ENCODE measurements around the gene PRKN.

Gene PRKN

GRCh38 chr6:162301128-162301527 is 426.4 kb downstream of the PRKN start:
- H3K27ac ChIP-seq, result no peak overlapping the region
- TF ChIP-seq, protein P1, sequence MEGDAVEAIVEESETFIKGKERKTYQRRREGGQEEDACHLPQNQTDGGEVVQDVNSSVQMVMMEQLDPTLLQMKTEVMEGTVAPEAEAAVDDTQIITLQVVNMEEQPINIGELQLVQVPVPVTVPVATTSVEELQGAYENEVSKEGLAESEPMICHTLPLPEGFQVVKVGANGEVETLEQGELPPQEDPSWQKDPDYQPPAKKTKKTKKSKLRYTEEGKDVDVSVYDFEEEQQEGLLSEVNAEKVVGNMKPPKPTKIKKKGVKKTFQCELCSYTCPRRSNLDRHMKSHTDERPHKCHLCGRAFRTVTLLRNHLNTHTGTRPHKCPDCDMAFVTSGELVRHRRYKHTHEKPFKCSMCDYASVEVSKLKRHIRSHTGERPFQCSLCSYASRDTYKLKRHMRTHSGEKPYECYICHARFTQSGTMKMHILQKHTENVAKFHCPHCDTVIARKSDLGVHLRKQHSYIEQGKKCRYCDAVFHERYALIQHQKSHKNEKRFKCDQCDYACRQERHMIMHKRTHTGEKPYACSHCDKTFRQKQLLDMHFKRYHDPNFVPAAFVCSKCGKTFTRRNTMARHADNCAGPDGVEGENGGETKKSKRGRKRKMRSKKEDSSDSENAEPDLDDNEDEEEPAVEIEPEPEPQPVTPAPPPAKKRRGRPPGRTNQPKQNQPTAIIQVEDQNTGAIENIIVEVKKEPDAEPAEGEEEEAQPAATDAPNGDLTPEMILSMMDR (conservative IDR thresholded peaks at IDR 0.05), result no peak
- TF ChIP-seq ZFX (IDR thresholded peaks at IDR 0.05), result no peak

GRCh38 chr6:162294029-162294428 is 433.5 kb downstream of the PRKN start:
- no peak overlapping the region for H3K27ac ChIP-seq
- TF ChIP-seq, protein P1 (conservative IDR thresholded peaks at IDR 0.05), result no peak
- TF ChIP-seq ZFX (IDR thresholded peaks at IDR 0.05), result no peak

- TF ChIP-seq, protein P1 (conservative IDR thresholded peaks at IDR 0.05), result no peak
- TF ChIP-seq ZFX (IDR thresholded peaks at IDR 0.05), result no peak
- H3K27ac ChIP-seq, result no peak overlapping the region
These were observed 434.7 kb downstream of the PRKN start for GRCh38 chr6:162292915-162293314.

GRCh38 chr6:162290846-162291465 is 436.6 kb downstream of the PRKN start:
- no peak overlapping the region for H3K27ac ChIP-seq
- TF ChIP-seq ZFX (IDR thresholded peaks at IDR 0.05), result no peak
- TF ChIP-seq, protein P1 (conservative IDR thresholded peaks at IDR 0.05), result no peak

- TF ChIP-seq, protein P1 (conservative IDR thresholded peaks at IDR 0.05), result no peak
- no peak for TF ChIP-seq ZFX (IDR thresholded peaks at IDR 0.05)
- no peak overlapping the region for H3K27ac ChIP-seq
These were observed 437.6 kb downstream of the PRKN start for GRCh38 chr6:162289972-162290371.

DNA sequence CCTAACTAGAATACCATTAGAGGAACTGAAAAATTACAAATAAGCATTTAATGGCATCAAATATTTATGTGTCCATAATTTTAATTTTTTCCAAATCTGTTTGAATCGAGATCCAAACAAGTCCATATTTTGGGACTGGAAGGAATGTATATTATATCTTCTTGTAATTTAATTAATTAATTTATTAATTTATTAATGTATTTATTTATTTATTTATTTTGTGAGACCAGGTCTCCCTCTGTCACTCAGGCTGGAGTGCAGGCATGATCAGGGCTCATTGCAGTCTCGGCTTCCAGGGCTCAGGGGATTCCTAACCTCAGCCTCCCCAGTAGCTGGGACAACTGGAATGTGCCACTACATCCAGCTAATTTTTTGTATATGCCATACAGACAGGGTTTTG is 453.6 kb downstream of the PRKN start:
- H3K27ac ChIP-seq, result no peak overlapping the region
- no peak for TF ChIP-seq ZFX (IDR thresholded peaks at IDR 0.05)
- TF ChIP-seq, protein P1 (conservative IDR thresholded peaks at IDR 0.05), result no peak

DNA sequence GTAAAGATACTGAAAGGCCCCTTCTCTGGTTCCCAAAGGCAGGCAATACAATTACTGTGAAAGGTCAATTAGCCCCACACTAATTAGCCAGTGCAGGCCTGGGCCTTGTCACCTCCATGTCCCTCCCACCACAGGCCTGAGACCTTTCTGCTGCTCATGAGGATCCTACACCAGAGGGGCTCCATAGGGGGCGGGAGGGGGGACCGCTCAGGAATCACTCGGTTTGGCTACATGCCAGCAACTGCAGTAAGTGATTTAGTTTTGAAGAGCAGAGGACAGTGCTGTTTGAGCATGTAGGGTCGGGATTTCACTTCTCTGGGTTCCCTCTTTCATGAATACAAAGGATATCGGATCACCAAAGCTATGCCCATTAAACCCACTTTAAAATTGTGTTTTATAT is 455.6 kb downstream of the PRKN start:
- TF ChIP-seq ZFX (IDR thresholded peaks at IDR 0.05), result no peak
- TF ChIP-seq, protein P1 (conservative IDR thresholded peaks at IDR 0.05), result no peak

More for the DNA sequence above, 455.6 kb downstream of the PRKN start:
- H3K27ac ChIP-seq, result no peak overlapping the region

Data from C4-2B (cell line).